Subcutaneous adipose tissue (tissue), 4 donors: Measurements from ENCODE around the gene MAPKAP1. TPM values are rescaled to one million over a fixed set of nuclear protein-coding genes. Genes with fewer than 3 reads are reported as not detected.

Source experiments
- total RNA-seq, 4 donors: library from RNA; depleted of rRNA; stranded (reverse); fragments of >200 nt; gene quantifications; one replicate each; pipeline ENCODE4 v1.1.0, GENCODE V29; 2016
- TF ChIP-seq, protein P1 (sequence below): fragments of 450-650 bp; IDR thresholded peaks from one replicate; pipeline ENCODE4 v1.5.1; 2016; ENCODE audit warnings: low read depth, mild to moderate bottlenecking, control low read depth, antibody characterized with exemption, moderate library complexity

MAPKAP1 gene
- total RNA-seq, 4 donors from 2014 or later: 64.4 to 146 (median 83.9) TPM

DNA sequence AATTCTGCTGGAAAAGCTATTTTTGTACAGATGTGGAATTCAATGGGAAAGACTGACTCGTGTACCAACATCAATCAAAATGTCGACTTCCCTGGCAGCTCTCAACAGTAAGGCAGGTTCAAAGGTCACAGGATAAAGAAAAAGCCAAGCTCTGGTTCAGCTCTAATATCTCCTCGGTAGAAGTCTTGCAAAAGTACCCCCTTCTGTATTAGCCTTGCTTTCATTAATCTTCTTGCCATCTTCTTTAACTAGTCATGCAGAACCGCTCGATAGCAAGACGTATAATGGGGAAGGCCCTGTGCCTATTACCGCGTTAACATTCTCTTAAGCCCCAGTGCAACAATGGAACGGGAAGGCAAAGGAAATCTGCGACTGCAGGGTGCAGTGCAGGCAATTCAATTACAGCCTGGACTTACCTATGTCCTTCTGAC lies 244.1 kb downstream of the MAPKAP1 start:
- TF ChIP-seq, protein P1, sequence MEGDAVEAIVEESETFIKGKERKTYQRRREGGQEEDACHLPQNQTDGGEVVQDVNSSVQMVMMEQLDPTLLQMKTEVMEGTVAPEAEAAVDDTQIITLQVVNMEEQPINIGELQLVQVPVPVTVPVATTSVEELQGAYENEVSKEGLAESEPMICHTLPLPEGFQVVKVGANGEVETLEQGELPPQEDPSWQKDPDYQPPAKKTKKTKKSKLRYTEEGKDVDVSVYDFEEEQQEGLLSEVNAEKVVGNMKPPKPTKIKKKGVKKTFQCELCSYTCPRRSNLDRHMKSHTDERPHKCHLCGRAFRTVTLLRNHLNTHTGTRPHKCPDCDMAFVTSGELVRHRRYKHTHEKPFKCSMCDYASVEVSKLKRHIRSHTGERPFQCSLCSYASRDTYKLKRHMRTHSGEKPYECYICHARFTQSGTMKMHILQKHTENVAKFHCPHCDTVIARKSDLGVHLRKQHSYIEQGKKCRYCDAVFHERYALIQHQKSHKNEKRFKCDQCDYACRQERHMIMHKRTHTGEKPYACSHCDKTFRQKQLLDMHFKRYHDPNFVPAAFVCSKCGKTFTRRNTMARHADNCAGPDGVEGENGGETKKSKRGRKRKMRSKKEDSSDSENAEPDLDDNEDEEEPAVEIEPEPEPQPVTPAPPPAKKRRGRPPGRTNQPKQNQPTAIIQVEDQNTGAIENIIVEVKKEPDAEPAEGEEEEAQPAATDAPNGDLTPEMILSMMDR: no peak

DNA sequence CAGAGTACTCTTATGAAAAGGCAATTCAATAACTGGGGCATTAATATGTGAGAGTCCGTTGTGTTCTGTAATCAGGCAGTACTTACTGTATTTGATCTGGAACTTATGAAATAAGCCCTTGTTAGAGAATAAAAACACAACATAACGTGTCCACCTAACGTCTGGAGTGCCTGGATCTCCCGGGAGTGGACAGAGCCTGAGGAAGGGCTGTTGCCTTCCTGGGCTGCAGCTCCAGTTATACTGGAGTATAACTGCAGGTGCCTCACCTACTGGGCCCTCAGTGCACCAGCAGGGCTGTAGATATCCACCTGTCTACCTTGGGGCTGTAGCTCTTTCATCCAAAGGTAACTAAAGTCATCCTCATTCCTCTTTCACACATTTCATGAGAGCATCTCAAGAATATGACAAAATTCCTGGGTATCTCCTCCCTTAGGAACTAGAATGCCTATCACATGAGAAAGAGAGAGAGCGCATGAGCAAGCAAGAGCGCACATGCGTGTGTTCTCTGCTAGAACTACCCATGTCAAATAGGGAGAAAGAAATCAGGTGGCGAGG lies 245.3 kb downstream of the MAPKAP1 start:
- TF ChIP-seq, protein P1: no peak

DNA sequence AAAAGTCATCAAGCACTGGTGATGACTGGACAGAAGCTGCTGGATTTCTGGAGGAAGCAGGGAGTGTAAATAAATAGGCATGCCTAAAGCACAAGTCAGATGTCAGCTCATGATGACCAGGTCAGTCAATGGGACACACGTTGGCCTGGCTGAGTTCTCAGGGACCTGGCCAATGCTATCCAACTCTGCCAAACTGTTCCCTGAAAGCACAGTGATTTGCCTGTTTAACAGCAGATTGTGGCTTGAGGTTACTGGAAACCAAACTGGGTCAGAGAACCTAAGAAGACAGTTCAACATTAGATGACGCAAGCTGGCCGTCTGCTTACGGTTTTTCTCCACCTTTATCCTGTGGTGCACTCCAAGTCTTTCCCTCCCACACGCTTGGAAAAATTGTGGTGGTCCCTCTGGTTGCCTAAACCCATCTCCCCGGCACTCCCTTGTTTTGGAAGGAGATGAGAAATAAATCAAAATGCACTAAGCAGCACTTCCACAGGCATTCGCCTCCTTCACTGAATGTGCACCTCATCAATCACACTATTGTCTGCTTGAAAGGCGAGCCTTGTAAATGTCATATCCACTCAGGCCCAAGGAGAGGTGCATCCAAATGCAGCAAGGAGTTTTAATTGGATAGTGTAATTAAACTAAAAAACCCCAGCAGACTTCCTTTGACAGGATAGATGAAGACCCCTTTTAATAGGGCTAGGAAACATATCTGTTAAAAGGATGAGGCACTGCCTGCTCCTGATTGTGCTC lies 245.9 kb downstream of the MAPKAP1 start:
- TF ChIP-seq, protein P1: no peak

DNA sequence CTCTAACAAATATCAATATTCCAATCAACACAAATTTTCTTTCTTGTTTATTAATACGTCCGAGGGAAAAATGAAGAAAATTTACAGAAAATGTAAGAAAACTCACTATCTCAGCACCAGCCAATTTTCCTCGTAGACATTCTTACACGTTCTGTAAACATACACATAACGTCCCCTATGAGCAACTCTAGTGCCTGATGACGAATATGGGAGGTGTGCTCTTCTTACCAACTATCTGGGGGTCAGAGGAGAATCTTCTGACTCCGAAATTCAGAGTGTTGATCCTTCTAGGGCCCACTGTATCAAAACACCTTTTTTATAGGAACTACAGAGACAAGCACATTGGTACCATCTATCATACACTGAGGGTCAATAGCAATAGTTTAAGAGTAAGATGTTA lies 246.7 kb downstream of the MAPKAP1 start:
- TF ChIP-seq, protein P1: no peak

GRCh38 chr9:125457357-125457756 lies 249.7 kb downstream of the MAPKAP1 start:
- TF ChIP-seq, protein P1: no peak

DNA sequence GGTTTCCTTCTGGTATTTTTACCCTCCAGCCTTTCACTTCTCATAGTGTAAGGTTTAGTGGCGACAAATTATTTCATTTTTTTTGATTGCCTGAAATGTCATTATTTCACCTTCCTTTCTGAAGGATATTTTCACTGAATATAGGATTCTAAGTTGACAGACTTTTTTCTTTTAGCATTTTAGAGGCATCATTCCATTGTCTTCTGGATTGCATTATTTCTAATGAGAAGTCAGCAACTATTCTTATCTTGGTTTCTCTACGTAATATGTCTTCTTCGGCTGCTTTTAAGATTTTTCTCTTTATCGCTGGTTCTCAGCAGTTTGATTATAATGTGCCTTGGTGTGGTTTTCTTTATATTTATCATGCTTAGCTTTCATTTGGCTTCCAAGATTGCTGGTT lies 251.1 kb downstream of the MAPKAP1 start:
- TF ChIP-seq, protein P1: no peak

- TF ChIP-seq, protein P1: no peak
Observed at GRCh38 chr9:125455132-125455531, 251.9 kb downstream of the MAPKAP1 start.
